ENCODE data around the gene IFNG.

The IFNG gene

GRCh38 chr12:68122236-68122920, 37.2 kb downstream of the IFNG start:
- H2AFZ ChIP-seq = no peak overlapping the region
- H3K4me1 ChIP-seq = no peaks in the 10 kb centered on the region
- H3K4me3 ChIP-seq (ENCODE audit: low read depth, low read length) = no peak overlapping the region
- H3K4me2 ChIP-seq (ENCODE audit: low read length) = no peak overlapping the region
- H3K36me3 ChIP-seq (ENCODE audit: control insufficient read depth, insufficient read depth, low read length) = peaks cover under 1% of the 10 kb centered on the region
- no peak overlapping the region for H3K9ac ChIP-seq
- H3K9me3 ChIP-seq (ENCODE audit: control insufficient read depth, low read length) = no peaks in the 10 kb centered on the region
- no peak for TF ChIP-seq CTCF (IDR thresholded peaks at IDR 0.05)
- H3K27ac ChIP-seq = no peak overlapping the region
- no peaks in the 10 kb centered on the region for H3K79me2 ChIP-seq
- no peaks in the 10 kb centered on the region for H3K27me3 ChIP-seq (ENCODE audit: control insufficient read depth, insufficient read depth, low read length)

- Histone ChIP-seq H2AFZ (no peak overlapping the region), H3K9me3 (ENCODE audit: control insufficient read depth, low read length) (no peaks in the 10 kb centered on the region), H3K27ac (no peak overlapping the region), H3K79me2 (no peaks in the 10 kb centered on the region), H3K4me2 (ENCODE audit: low read length) (no peak overlapping the region), H3K27me3 (ENCODE audit: control insufficient read depth, insufficient read depth, low read length) (no peaks in the 10 kb centered on the region), H3K4me1 (no peaks in the 10 kb centered on the region), H3K9ac (no peak overlapping the region), H3K4me3 (ENCODE audit: low read depth, low read length) (no peak overlapping the region), H3K36me3 (ENCODE audit: control insufficient read depth, insufficient read depth, low read length) (no peaks in the 10 kb centered on the region)
- TF ChIP-seq CTCF (IDR thresholded peaks at IDR 0.05) = no peak
Measured at GRCh38 chr12:68121143-68121542, 38.4 kb downstream of the IFNG start.

GRCh38 chr12:68119724-68120211, 39.8 kb downstream of the IFNG start:
- Histone ChIP-seq H3K4me2 (ENCODE audit: low read length) (no peak overlapping the region), H3K79me2 (no peaks in the 10 kb centered on the region), H2AFZ (no peak overlapping the region), H3K36me3 (ENCODE audit: control insufficient read depth, insufficient read depth, low read length) (no peaks in the 10 kb centered on the region), H3K4me3 (ENCODE audit: low read depth, low read length) (no peak overlapping the region), H3K9ac (no peak overlapping the region), H3K9me3 (ENCODE audit: control insufficient read depth, low read length) (no peaks in the 10 kb centered on the region), H3K4me1 (no peaks in the 10 kb centered on the region), H3K27me3 (ENCODE audit: control insufficient read depth, insufficient read depth, low read length) (no peaks in the 10 kb centered on the region), H3K27ac (no peak overlapping the region)
- no peak for TF ChIP-seq CTCF (IDR thresholded peaks at IDR 0.05)

- Histone ChIP-seq H3K4me1 (no peaks in the 10 kb centered on the region), H3K9me3 (ENCODE audit: control insufficient read depth, low read length) (no peaks in the 10 kb centered on the region), H3K36me3 (ENCODE audit: control insufficient read depth, insufficient read depth, low read length) (no peaks in the 10 kb centered on the region), H3K9ac (no peak overlapping the region), H2AFZ (no peak overlapping the region), H3K4me2 (ENCODE audit: low read length) (no peak overlapping the region), H3K4me3 (ENCODE audit: low read depth, low read length) (no peak overlapping the region), H3K27me3 (ENCODE audit: control insufficient read depth, insufficient read depth, low read length) (no peaks in the 10 kb centered on the region), H3K27ac (no peak overlapping the region), H3K79me2 (no peaks in the 10 kb centered on the region)
- no peak for TF ChIP-seq CTCF (IDR thresholded peaks at IDR 0.05)
Measured at GRCh38 chr12:68119250-68119649, 40.3 kb downstream of the IFNG start.

Data from parathyroid adenoma (tissue), 2 donors.